ENCODE data around the gene ITGB1BP1. TPM values are rescaled to one million over a fixed set of nuclear protein-coding genes. Genes with fewer than 3 reads are reported as not detected.

ITGB1BP1 gene
- total RNA-seq, 1 donor from 2014 or later = 98.0 TPM

DNA sequence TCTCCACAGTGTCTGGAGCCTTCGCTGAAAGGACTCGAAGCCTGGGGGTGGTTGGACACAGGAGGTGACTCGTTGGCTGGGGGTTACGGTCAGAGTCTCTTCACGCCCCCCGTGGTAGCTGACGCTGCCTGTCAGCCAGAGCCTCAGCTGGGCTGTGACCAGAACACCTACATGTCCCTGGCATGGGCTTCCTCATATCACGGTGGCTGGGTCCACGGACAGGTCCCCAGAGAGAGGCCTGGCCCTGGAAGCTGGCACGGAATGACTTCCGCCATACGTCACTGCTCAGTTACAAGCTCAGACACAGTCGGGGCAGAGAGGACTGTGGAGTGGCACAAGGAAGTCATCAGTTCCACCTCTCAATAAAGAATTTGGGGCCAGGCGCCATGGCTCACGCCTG lies 28.5 kb downstream of the ITGB1BP1 start:
- TF ChIP-seq, protein P1, sequence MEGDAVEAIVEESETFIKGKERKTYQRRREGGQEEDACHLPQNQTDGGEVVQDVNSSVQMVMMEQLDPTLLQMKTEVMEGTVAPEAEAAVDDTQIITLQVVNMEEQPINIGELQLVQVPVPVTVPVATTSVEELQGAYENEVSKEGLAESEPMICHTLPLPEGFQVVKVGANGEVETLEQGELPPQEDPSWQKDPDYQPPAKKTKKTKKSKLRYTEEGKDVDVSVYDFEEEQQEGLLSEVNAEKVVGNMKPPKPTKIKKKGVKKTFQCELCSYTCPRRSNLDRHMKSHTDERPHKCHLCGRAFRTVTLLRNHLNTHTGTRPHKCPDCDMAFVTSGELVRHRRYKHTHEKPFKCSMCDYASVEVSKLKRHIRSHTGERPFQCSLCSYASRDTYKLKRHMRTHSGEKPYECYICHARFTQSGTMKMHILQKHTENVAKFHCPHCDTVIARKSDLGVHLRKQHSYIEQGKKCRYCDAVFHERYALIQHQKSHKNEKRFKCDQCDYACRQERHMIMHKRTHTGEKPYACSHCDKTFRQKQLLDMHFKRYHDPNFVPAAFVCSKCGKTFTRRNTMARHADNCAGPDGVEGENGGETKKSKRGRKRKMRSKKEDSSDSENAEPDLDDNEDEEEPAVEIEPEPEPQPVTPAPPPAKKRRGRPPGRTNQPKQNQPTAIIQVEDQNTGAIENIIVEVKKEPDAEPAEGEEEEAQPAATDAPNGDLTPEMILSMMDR (IDR thresholded peaks at IDR 0.05) = no peak
- Mint-ChIP-seq H3K9me3 (ENCODE audit: unreplicated experiment) (no peaks in the 10 kb centered on the region), H3K4me3 (ENCODE audit: unreplicated experiment) (no peak overlapping the region), H3K27me3 (ENCODE audit: unreplicated experiment) (no peaks in the 10 kb centered on the region), H3K36me3 (ENCODE audit: unreplicated experiment) (peaks cover 29% of the 10 kb centered on the region), H3K4me1 (ENCODE audit: unreplicated experiment) (peaks cover 28% of the 10 kb centered on the region), H3K27ac (ENCODE audit: unreplicated experiment) (no peak overlapping the region)
- DNase-seq (ENCODE audit: extremely low spot score, unreplicated experiment) = no peak

DNA sequence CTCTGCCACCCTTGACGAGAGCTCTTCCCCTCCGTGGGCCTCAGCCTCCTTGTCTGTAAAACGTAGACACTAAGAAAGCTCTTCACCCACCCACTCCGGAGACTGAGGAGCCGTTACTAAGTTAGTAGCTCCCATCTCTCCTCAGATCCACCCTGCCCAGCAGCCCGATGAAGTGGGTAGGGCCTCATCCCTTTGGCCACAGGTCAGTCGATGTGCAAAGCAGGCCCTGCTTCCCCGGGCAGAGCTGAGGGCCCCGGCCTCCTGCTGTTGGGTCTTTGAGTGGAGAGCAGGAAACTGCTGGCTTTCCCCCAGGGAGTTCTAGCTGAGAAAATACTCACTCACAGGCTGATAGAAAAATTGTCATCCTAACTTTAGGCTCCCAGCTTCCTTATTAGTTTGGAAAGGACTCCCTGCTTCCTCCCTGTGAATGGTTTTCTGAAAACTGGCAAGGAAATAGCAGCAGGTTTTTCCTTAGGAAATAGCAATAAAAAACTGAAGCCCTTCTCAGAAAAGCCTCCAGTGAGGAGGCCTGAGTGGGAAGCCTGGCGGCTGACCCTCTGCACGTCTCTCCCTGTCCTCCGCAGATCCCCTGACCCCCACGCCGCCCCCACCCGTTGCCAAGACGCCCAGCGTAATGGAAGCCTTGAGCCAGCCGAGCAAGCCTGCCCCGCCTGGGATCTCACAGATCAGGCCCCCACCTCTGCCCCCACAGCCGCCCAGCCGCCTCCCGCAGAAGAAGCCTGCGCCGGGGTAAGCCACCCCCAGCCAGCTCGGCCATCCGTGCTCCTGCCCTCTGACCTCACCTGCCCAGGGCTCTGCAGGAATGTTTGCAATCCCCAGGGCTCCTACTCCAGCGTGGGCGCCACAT lies 30.2 kb downstream of the ITGB1BP1 start:
- Mint-ChIP-seq H3K27ac (ENCODE audit: unreplicated experiment) (peak overlapping the region; percentile 91), H3K4me3 (ENCODE audit: unreplicated experiment) (no peak overlapping the region), H3K9me3 (ENCODE audit: unreplicated experiment) (no peaks in the 10 kb centered on the region), H3K36me3 (ENCODE audit: unreplicated experiment) (peaks cover 37% of the 10 kb centered on the region), H3K27me3 (ENCODE audit: unreplicated experiment) (no peaks in the 10 kb centered on the region), H3K4me1 (ENCODE audit: unreplicated experiment) (peaks cover 31% of the 10 kb centered on the region)
- TF ChIP-seq, protein P1 (IDR thresholded peaks at IDR 0.05) = no peak
- no peak for DNase-seq (ENCODE audit: extremely low spot score, unreplicated experiment)

DNA sequence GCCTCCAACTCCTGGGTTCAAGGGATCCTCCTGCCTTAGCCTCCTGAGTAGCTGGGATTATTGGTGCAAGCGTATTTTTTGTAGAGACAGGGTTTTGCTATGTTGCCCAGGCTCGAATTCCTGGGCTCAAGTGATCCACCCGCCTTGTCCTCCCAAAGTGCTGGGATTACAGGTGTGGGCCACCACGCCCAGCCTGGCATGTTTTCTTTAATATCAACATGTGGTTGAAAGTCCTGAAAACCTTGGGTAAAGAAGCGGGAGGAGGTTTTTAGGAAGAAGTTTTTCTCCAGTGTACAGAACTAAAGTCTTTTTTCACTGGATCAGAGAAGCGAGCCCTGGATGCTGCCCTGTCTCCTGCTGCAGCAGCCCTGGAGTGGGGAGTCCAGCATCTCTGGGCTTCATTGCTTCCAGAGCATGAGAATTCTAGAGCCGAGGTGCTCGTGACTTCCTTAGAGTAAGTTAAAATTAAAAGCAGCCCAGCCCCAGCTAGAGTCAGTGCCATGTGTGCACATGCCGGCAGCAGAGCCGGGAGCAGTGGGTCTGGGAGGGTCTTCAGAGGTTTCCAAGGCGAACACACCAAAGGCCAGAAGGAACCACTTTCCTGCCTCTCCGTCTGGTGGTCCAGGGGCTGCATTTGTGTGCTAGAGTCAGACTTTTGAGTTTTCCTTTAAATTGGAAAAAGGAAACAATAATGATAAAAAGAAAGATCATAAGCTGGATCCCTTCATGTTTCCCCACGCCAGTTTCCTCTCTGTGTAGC lies 31.2 kb downstream of the ITGB1BP1 start:
- Mint-ChIP-seq H3K36me3 (ENCODE audit: unreplicated experiment) (peaks cover 38% of the 10 kb centered on the region), H3K4me3 (ENCODE audit: unreplicated experiment) (no peak overlapping the region), H3K9me3 (ENCODE audit: unreplicated experiment) (no peaks in the 10 kb centered on the region), H3K27ac (ENCODE audit: unreplicated experiment) (peak overlapping the region; percentile 91), H3K4me1 (ENCODE audit: unreplicated experiment) (peaks cover 31% of the 10 kb centered on the region), H3K27me3 (ENCODE audit: unreplicated experiment) (no peaks in the 10 kb centered on the region)
- TF ChIP-seq, protein P1 (IDR thresholded peaks at IDR 0.05) = no peak
- no peak for DNase-seq (ENCODE audit: extremely low spot score, unreplicated experiment)

DNA sequence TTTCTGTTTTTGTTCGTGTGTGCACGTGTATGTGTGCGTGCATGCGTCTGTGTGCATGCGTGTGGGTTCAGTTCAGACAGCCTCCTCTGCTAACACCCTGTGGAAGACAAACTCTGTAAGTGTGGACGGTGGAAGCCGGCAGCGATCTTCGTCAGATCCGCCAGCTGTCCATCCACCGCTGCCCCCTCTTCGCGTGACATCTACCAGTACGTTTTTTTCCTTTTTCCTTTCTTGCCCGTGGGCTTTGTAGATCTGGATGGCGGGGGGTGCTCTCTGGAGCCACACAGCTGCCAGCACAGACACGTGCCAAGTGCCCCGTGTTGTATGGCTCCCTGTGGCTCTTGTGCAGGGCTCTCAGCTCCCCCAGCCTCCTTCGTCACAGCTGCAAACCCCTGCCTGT lies 32.3 kb downstream of the ITGB1BP1 start:
- H3K4me1 Mint-ChIP-seq (ENCODE audit: unreplicated experiment) = peaks cover 31% of the 10 kb centered on the region
- no peaks in the 10 kb centered on the region for H3K27me3 Mint-ChIP-seq (ENCODE audit: unreplicated experiment)
- no peaks in the 10 kb centered on the region for H3K9me3 Mint-ChIP-seq (ENCODE audit: unreplicated experiment)
- TF ChIP-seq, protein P1 (IDR thresholded peaks at IDR 0.05) = no peak
- H3K4me3 Mint-ChIP-seq (ENCODE audit: unreplicated experiment) = no peak overlapping the region
- no peak for DNase-seq (ENCODE audit: extremely low spot score, unreplicated experiment)
- no peak overlapping the region for H3K27ac Mint-ChIP-seq (ENCODE audit: unreplicated experiment)
- peaks cover 42% of the 10 kb centered on the region for H3K36me3 Mint-ChIP-seq (ENCODE audit: unreplicated experiment)

Measured in osteocyte (in vitro differentiated cells).